Middle frontal gyrus (tissue), 1 donor: ENCODE data around the gene MAP4.

Source experiments
- DNase-seq: peaks from one replicate; pipeline ENCODE4 v3.0.0-alpha.2; 2015; ENCODE audit warnings: low spot score; ENCODE audit errors: extremely low spot score

MAP4 gene

GRCh38 chr3:47863391-47864128, 152.7 kb downstream of the MAP4 start:
- DNase-seq = no peak

DNA sequence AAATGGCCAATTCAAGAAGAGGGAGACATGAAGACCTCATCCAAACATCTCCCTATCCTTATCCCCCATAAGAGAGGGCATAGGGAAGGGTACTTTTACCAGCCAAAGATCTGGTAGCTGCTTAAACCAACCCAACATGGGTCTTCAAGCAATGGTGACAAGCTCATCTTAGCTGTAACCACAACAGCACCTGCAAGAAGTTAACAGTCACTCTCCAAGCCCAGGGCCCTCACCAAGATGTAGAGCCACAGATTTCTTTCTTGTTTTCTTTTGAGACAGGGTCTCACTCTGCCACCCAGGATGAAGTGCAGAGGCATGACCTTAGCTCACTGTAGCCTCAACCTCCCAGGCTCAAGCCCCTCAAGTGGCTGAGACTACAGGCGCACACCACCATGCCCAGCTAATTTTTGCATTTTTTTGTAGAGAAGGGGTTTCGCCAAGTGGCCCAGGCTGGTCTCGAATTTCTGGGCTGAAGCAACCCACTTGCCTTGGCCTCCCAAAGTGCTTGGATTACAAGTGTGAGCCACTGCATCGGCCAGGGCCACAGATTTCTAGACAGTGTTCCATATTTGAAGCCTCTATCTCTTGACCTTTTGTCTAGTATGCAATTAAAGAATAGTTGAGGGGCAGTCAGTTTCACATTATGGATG, 156.1 kb downstream of the MAP4 start:
- DNase-seq = no peak

GRCh38 chr3:47857151-47857550, 159.1 kb downstream of the MAP4 start:
- DNase-seq = no peak

DNA sequence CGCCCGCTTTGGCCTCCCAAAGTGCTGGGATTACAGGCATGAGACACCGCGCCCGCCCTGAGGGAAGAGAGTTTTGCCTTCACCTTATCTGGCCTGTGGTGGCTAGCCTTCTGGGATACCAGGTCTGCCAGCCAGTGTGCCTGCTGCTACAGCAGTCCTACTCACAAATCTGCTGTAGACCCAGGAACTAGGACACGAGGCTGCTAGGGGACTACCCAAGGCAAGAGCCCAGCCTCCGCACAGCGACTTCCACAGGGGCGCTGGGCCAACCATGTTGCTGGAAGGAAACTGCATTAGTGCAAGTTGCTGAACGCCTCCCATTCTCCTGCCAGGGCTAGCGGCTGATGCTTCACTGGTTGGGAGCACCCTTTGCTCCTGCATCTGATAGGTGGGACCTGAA, 159.5 kb downstream of the MAP4 start:
- no peak for DNase-seq

GRCh38 chr3:47855461-47856383, 160.5 kb downstream of the MAP4 start:
- no peak for DNase-seq

DNA sequence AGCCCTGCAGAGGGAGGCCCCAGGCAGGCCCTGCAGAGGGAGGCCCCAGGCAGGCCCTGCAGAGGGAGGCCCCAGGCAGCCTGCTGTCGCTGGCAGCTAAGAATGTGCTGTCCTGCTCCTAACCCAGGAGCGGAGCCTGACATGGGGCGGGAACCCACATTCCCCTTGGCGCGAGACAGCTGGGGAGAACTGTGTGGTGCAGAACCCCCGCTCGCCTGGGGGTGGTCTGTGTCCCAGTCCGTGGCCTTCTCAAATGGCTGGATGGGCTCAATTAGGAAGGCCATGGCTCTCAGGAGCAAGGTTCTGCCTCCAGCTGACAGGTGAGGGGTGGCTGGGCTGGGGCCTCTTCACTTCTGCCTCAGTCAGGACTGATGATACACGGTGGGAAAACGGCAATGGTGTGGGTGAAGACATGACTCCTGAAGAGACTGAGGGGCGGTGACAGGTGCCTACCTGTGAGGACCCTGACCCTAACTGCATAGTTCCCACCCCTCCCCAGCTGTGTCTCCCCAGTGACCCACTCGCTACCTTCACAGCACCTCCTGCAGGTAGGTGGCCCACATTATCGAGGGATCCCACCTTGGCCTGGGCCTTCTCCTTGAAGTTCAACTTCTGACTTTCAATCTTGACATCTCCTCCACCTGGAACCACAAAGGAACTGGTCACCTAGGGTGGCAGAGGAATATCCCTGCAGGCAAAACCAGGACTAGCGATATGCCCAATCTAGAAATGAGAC, 161.3 kb downstream of the MAP4 start:
- DNase-seq = no peak

DNA sequence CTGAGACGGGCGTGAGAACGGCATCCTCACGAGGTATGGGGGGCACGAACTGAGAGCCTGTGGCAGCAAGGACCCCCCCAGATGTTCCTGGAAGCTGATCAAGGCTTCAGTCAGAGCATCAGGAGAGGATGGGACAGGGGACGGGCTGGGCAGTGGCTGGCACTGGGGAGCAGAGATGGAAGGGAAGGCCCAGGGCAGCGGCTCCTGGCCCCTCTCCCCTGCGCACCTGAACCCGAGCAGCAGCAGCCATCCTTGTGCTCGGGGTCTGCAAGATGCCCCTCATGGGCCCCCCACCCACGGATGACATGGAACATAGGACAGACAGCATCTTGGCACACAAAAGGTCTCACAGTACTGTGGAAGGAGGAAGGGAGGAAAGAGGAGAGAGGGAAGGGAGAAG, 161.9 kb downstream of the MAP4 start:
- DNase-seq = no peak

DNA sequence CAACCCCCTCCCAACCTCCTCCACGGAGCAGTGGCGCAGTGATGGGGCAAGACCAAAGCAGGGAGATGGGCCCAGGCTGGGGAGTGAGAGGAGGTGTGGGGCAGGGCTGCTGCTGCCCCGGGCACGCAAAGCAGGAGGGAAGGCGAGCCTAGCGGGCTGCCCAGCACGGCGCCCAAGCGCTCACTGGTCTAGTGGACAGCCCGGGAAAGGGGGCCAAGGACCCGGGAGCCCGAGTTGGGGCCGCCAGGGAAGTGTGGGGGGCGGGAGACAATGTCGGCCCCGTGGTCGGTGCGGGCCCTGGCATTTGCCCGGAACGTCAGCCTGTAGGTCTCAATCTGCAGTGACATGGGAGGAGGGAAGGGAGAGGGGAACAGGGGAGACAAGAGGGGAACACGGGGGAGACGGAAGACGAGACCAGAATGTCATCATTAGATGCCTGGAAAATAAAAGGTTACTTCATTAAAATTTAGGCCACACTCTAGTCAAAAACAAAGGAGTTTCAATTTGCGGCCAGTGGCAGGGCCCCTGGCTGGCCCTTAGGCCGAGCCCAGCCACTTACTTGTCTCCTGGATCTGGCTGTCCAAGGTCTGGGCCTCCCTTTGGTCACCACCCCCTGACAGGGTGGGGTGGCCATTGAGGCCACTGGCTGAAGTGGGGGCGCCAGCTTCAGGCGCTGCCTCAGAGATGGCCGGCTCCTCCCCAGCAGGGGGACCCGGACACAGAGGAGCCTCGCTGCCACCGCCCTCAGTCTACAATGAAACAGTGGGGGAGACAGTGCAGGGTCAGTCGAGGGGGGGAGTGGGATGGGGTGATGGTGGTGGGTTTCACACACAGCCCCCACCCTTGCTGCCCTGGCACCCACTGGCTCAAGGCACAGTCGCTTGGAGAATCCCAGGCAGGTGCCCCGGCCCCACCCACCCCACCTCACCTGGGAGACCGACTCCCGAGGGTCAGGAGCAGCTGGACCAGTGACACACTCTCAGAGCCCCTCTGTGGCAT, 163.3 kb downstream of the MAP4 start:
- no peak for DNase-seq

GRCh38 chr3:47851888-47852603, 164.2 kb downstream of the MAP4 start:
- no peak for DNase-seq

- DNase-seq = no peak
Observed at GRCh38 chr3:47850564-47851410, 165.4 kb downstream of the MAP4 start.

GRCh38 chr3:47849699-47850563, 166.3 kb downstream of the MAP4 start:
- DNase-seq = no peak

DNA sequence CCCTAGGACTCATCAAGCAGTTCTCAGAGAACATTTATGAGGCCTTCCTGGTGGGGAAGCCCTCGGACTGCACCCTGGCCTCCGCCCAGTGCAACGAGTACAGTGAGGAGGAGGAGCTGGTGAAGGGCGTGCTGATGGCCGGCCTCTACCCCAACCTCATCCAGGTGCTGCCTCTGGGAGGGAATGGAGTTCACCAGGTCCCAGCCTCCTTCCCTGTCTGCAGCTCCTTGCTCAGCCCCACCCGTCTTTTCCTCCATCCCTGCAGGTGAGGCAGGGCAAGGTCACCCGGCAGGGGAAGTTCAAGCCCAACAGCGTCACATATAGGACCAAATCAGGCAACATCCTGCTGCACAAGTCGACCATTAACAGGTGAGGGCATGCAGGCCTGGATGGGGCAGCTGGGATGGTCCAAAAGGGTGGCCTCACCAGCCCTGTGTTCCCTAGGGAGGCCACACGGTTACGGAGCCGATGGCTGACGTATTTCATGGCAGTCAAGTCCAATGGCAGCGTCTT, 167.0 kb downstream of the MAP4 start:
- DNase-seq = no peak

- no peak for DNase-seq
Observed at GRCh38 chr3:47848599-47849117, 167.6 kb downstream of the MAP4 start.

- no peak for DNase-seq
Observed at GRCh38 chr3:47847801-47848518, 168.3 kb downstream of the MAP4 start.

DNA sequence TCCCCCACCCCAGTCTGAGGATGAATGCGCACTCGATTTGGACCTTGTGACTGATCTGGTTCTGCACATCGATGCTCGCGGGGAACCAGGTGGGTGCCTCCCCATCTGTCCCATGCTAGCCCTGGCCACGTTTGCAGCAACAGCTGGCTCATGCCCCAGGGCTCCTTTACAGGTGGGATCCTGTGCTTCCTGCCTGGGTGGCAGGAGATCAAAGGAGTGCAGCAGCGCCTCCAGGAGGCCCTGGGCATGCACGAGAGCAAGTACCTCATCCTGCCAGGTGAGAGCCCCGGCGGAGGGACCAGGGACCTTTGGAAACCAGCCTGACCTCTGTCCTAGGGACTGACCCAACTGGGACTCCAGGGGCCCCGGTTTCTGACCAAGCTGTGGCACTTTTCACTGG, 169.0 kb downstream of the MAP4 start:
- no peak for DNase-seq

GRCh38 chr3:47846880-47847248, 169.4 kb downstream of the MAP4 start:
- DNase-seq = no peak
